Erythroblast (primary cell): ENCODE measurements around the gene MYH6.

Experiments used
- DNase-seq, 2 experiments: peaks; one replicate each; lab custom pipeline; 2025; lab: John Stamatoyannopoulos, UW
- GATA1 ChIP-seq: IDR thresholded peaks from 2 replicates; pipeline ENCODE4 v1.6.1; 2011; ENCODE audit warnings: low read depth, mild to moderate bottlenecking, control low read depth, low read length, moderate library complexity
- POLR2A ChIP-seq: IDR thresholded peaks from 2 replicates; pipeline ENCODE4 v1.6.1; 2011; ENCODE audit warnings: mild to moderate bottlenecking, low read length

MYH6 gene

GRCh38 chr14:23377198-23377550 lies 30.9 kb downstream of the MYH6 start:
- no peak for TF ChIP-seq GATA1
- TF ChIP-seq POLR2A: no peak
- DNase-seq: no peak

- no peak for TF ChIP-seq POLR2A
- TF ChIP-seq GATA1: no peak
- no peak for DNase-seq
Observed at GRCh38 chr14:23376482-23377197, 31.4 kb downstream of the MYH6 start, which contains the start of gene CMTM5. CMTM5 (plus strand) TSS chr14:23377046; CDS start chr14:23377252, 206 bp downstream.

GRCh38 chr14:23375527-23376251 lies 32.4 kb downstream of the MYH6 start:
- TF ChIP-seq GATA1 (no peak), POLR2A (no peak)
- no peak for DNase-seq

- no peak for DNase-seq
- no peak for TF ChIP-seq GATA1
- TF ChIP-seq POLR2A: no peak
Observed at GRCh38 chr14:23373041-23373440, 35.0 kb downstream of the MYH6 start.

- DNase-seq: no peak
- TF ChIP-seq POLR2A (no peak), GATA1 (no peak)
Observed at GRCh38 chr14:23372509-23372908, 35.6 kb downstream of the MYH6 start, which contains the start of gene IL25. IL25 (plus strand) TSS chr14:23372809.

GRCh38 chr14:23371865-23372264 lies 36.2 kb downstream of the MYH6 start:
- DNase-seq: no peak
- TF ChIP-seq POLR2A: no peak

GRCh38 chr14:23370221-23370620 lies 37.9 kb downstream of the MYH6 start:
- no peak for DNase-seq
- TF ChIP-seq GATA1: no peak
- no peak for TF ChIP-seq POLR2A

GRCh38 chr14:23366426-23366921 lies 41.6 kb downstream of the MYH6 start:
- TF ChIP-seq GATA1 (no peak), POLR2A (no peak)
- no peak for DNase-seq

- no peak for DNase-seq
- no peak for TF ChIP-seq GATA1
- TF ChIP-seq POLR2A: no peak
Observed at GRCh38 chr14:23365732-23366425, 42.2 kb downstream of the MYH6 start.

GRCh38 chr14:23365036-23365731 lies 42.9 kb downstream of the MYH6 start, which contains the start of gene EFS:
EFS (minus strand) TSS chr14:23365172; CDS start chr14:23365025, 147 bp downstream.
- no peak for TF ChIP-seq GATA1
- TF ChIP-seq POLR2A: no peak

GRCh38 chr14:23364164-23365035 lies 43.7 kb downstream of the MYH6 start:
- no peak for TF ChIP-seq POLR2A
- no peak for TF ChIP-seq GATA1
- no peak for DNase-seq

More at GRCh38 chr14:23365036-23365731, 42.9 kb downstream of the MYH6 start, which contains the start of gene EFS:
- no peak for DNase-seq

- TF ChIP-seq GATA1: no peak
- no peak for TF ChIP-seq POLR2A
- DNase-seq: peak in 1 of 2 experiments; percentile 8
Observed at GRCh38 chr14:23362200-23362599, 45.9 kb downstream of the MYH6 start.
